Sigmoid colon (tissue), 7 donors: ENCODE measurements around the gene AK5. TPM values are rescaled to one million over a fixed set of nuclear protein-coding genes. Genes with fewer than 3 reads are reported as not detected.

Experiments used
- DNase-seq: peaks from one replicate; pipeline ENCODE4 v3.0.0-alpha.2; 2019
- H3K27ac ChIP-seq, 4 donors: fragments of 200-600 bp; sonication (generic); one replicate each; pipeline ENCODE4 v1.5.1; 2016 to 2019; ENCODE audit warnings: mild to moderate bottlenecking in 1 of 4
- H3K27me3 ChIP-seq, 3 donors: fragments of 200-600 bp; sonication (generic); one replicate each; pipeline ENCODE4 v1.5.1; 2019; ENCODE audit warnings: mild to moderate bottlenecking in 1 of 3
- H3K36me3 ChIP-seq, 4 donors: fragments of 200-600 bp; sonication (generic); one replicate each; pipeline ENCODE4 v1.5.1; 2016 to 2019
- H3K4me1 ChIP-seq, 4 donors: fragments of 200-600 bp; sonication (generic); one replicate each; pipeline ENCODE4 v1.5.1; 2017 to 2019
- H3K4me3 ChIP-seq, 4 donors: fragments of 200-600 bp; sonication (generic); one replicate each; pipeline ENCODE4 v1.5.1; 2017 to 2019; ENCODE audit warnings: mild to moderate bottlenecking in 2 of 4, moderate library complexity in 1 of 4
- H3K9me3 ChIP-seq, 4 donors: fragments of 200-600 bp in 3 of 4; sonication (generic) in 3 of 4; one replicate each; pipeline versions ENCODE4 v1.5.1 to v1.6.1; 2013 to 2019
- CTCF ChIP-seq, 4 experiments: fragments of 450-650 bp in 3 of 4; fragments of 200-600 bp in 1 of 4; IDR thresholded peaks; one replicate each; pipeline ENCODE4 v1.5.1; 2016 to 2019; ENCODE audit warnings: antibody characterized with exemption in 4 of 4, mild to moderate bottlenecking in 3 of 4, moderate library complexity in 2 of 4
- EP300 ChIP-seq, 4 donors: sonication (generic); formaldehyde crosslinking; IDR thresholded peaks; one replicate each; pipeline ENCODE4 v1.6.1; 2017; ENCODE audit warnings: antibody characterized with exemption in 4 of 4
- POLR2A ChIP-seq, 2 donors: fragments of 450-650 bp; IDR thresholded peaks; one replicate each; pipeline ENCODE4 v1.6.1; 2016; ENCODE audit warnings: antibody characterized with exemption in 2 of 2, mild to moderate bottlenecking in 2 of 2, moderate library complexity in 2 of 2
- POLR2AphosphoS5 ChIP-seq, 4 donors: sonication (generic); formaldehyde crosslinking; IDR thresholded peaks; one replicate each; pipeline ENCODE4 v1.6.1; 2017; ENCODE audit warnings: antibody characterized with exemption in 4 of 4
- WGBS, 2 donors: extraction: QIAGEN DNeasy Blood & Tissue Kit; methylation state at CpG; one replicate each; pipeline ENCODE4 v1.1.7; 2013; 5-methylcytosine and 5-hydroxymethylcytosine counted together
- intact Hi-C: fragments of 100-400 bp; cut with DNase I; formaldehyde crosslinking; loops from one replicate; pipeline ENCODE4 v1.15.1; 2023
- polyA plus RNA-seq, 3 donors: library from polyadenylated mRNA; stranded (reverse); fragments of 200-250 nt; gene quantifications; one replicate each; pipeline ENCODE4 v1.2.3, GENCODE V29; 2013
- total RNA-seq, 4 donors: library from RNA; depleted of rRNA; stranded (reverse); fragments of >200 nt; gene quantifications; one replicate each; pipeline ENCODE4 v1.1.0, GENCODE V29; 2016
- donor health status: healthy with polysubstance abuse.
- donor health status: Bipolar disorder and iron deficiency.
- donor health status: healthy.

The AK5 gene
- total and polyA plus RNA-seq, 7 donors: 0.33 to 6.1 (median 1.9) TPM; not detected in 1

DNA sequence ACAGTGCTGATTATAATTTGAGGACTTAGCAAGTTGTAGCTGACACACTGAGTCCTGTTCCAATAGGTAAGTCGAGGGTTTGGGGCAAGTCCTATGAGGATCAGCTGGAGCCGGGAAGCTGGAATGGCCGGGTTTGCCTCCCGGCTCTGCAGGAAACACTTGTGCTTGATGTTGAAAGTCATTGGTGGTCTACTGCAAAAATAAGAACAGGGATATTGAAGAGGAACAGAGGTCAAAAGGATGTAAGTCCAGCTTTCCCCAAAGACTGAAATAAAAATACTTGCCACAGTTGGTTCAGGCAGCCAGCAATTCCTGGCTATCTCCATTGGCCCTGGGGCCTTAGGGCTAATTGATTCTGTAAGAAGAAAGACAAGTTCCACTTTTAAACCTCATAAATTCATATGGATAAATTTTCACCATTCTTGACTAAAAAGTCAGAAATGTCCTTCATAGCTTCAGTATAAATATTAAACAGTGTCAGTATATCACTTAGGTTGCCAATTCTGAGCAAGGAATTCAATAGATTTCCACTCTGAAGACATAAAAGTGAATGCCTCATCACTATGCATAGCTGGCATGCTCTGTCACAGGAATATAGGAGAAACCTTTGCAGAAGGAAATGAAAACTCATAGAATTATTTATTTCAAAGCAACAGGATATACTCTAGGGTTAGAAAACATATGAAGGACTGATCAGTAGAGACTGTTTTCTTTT lies 165.2 kb downstream of the AK5 start:
- H3K4me3 ChIP-seq: no peak overlapping the region
- H3K36me3 ChIP-seq: no peaks in the 10 kb centered on the region
- DNase-seq: no peak
- H3K9me3 ChIP-seq: no peaks in the 10 kb centered on the region
- 82 to 85% methylated on average over 4 of the region's 4 CpGs for WGBS, 2 donors
- H3K27me3 ChIP-seq: no peaks in the 10 kb centered on the region
- intact Hi-C loops: no loop called here
- TF ChIP-seq EP300 (IDR thresholded peaks at IDR 0.05) (no peak), CTCF (IDR thresholded peaks at IDR 0.05) (no peak), POLR2A (IDR thresholded peaks at IDR 0.05) (no peak), POLR2AphosphoS5 (IDR thresholded peaks at IDR 0.05) (no peak)
- H3K4me1 ChIP-seq: no peaks in the 10 kb centered on the region
- no peak overlapping the region for H3K27ac ChIP-seq

DNA sequence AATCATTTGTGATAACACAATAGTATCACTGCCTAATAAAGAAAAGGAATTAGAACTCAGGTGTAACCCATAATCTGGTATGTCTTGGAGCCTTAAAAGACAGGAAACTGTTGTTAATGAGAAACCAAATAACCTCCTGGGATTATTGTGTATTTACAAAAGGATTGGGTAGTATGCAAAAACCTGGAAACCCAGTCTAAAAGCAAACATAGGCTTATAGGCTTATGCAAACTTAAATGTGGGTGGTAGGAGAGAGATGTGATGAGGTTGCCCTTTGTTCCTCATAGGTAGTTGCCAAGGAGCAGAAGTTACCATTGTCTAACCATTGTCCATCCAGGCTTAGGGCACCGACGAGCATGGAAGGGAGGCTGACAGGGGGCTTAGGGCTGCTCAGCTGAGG lies 165.8 kb downstream of the AK5 start:
- Histone ChIP-seq H3K27ac (no peak overlapping the region), H3K27me3 (no peaks in the 10 kb centered on the region), H3K4me1 (no peaks in the 10 kb centered on the region), H3K4me3 (no peak overlapping the region), H3K36me3 (no peaks in the 10 kb centered on the region), H3K9me3 (no peaks in the 10 kb centered on the region)
- intact Hi-C loops: no loop called here
- DNase-seq: no peak
- WGBS, 2 donors: 72 to 83% methylated on average over 2 of the region's 2 CpGs
- no peak for TF ChIP-seq POLR2AphosphoS5 (IDR thresholded peaks at IDR 0.05)
- no peak for TF ChIP-seq EP300 (IDR thresholded peaks at IDR 0.05)
- TF ChIP-seq CTCF (IDR thresholded peaks at IDR 0.05): no peak
- no peak for TF ChIP-seq POLR2A (IDR thresholded peaks at IDR 0.05)

GRCh38 chr1:77459881-77460280 lies 178.1 kb downstream of the AK5 start:
- no peak for DNase-seq
- Histone ChIP-seq H3K27me3 (no peaks in the 10 kb centered on the region), H3K4me3 (no peak overlapping the region), H3K4me1 (no peaks in the 10 kb centered on the region), H3K36me3 (no peaks in the 10 kb centered on the region), H3K9me3 (no peaks in the 10 kb centered on the region), H3K27ac (no peak overlapping the region)
- no peak for TF ChIP-seq EP300 (IDR thresholded peaks at IDR 0.05)
- no peak for TF ChIP-seq POLR2AphosphoS5 (IDR thresholded peaks at IDR 0.05)
- no peak for TF ChIP-seq POLR2A (IDR thresholded peaks at IDR 0.05)
- no peak for TF ChIP-seq CTCF (IDR thresholded peaks at IDR 0.05)
- intact Hi-C loops: no loop called here

- TF ChIP-seq POLR2AphosphoS5 (IDR thresholded peaks at IDR 0.05): no peak
- TF ChIP-seq CTCF (IDR thresholded peaks at IDR 0.05): no peak
- TF ChIP-seq EP300 (IDR thresholded peaks at IDR 0.05): no peak
- no peak for TF ChIP-seq POLR2A (IDR thresholded peaks at IDR 0.05)
- H3K36me3 ChIP-seq: no peaks in the 10 kb centered on the region
- H3K27ac ChIP-seq: no peak overlapping the region
- H3K4me1 ChIP-seq: no peaks in the 10 kb centered on the region
- no peak for DNase-seq
- no peaks in the 10 kb centered on the region for H3K9me3 ChIP-seq
- 77 to 82% methylated on average over 4 of the region's 4 CpGs for WGBS, 2 donors
- H3K27me3 ChIP-seq: no peaks in the 10 kb centered on the region
- intact Hi-C loops: no loop called here
- H3K4me3 ChIP-seq: no peak overlapping the region
Measured at GRCh38 chr1:77461691-77462090, 179.9 kb downstream of the AK5 start.

DNA sequence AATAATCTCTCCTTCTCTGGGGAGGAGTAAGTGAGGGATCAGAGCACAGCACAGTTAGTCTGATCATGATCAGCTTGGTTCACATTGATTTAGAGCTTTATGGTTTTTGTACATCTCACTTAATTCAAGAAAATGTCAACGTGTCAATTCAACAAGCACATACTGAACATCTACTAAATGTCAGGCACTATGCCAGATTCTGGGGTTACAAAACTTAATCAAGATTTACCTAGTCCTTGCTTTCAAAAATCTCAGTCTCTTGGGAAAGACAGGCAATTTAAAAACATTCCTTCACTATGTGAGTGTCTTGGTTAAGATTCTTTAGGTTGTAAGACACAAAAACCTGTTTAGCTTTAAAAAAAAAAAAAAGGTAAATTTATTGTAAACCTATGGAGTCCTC lies 181.4 kb downstream of the AK5 start:
- H3K4me3 ChIP-seq: no peak overlapping the region
- TF ChIP-seq CTCF (IDR thresholded peaks at IDR 0.05) (no peak), POLR2AphosphoS5 (IDR thresholded peaks at IDR 0.05) (no peak), POLR2A (IDR thresholded peaks at IDR 0.05) (no peak), EP300 (IDR thresholded peaks at IDR 0.05) (no peak)
- H3K4me1 ChIP-seq: peaks cover 0 to 4% (median 2%) of the 10 kb centered on the region in 4 donors
- H3K9me3 ChIP-seq: no peaks in the 10 kb centered on the region
- intact Hi-C loops: no loop called here
- no peak overlapping the region for H3K27ac ChIP-seq
- no peaks in the 10 kb centered on the region for H3K36me3 ChIP-seq
- DNase-seq: no peak
- 59 to 83% methylated on average over 1 of the region's 1 CpG for WGBS, 2 donors
- no peaks in the 10 kb centered on the region for H3K27me3 ChIP-seq
